HepG2 (cell line): Measurements from ENCODE around the gene CCL22. TPM values are rescaled to one million over a fixed set of nuclear protein-coding genes. Genes with fewer than 3 reads are reported as not detected.

Source experiments
- AGO2 ChIP-seq: fragments of 200-400 bp; formaldehyde crosslinking; optimal IDR thresholded peaks from 2 replicates; pipeline ENCODE3; 2017; ENCODE audit warnings: mild to moderate bottlenecking, low read depth, low read length, moderate library complexity
- EP300 ChIP-seq, 3 experiments: sonication (generic) in 1 of 3; formaldehyde crosslinking in 1 of 3; IDR thresholded peaks; 2 replicates each; pipeline versions ENCODE4 v1.5.1 to v1.6.1; 2011 to 2020; ENCODE audit warnings: low read depth in 2 of 3, low read length in 2 of 3, borderline replicate concordance in 1 of 3, improper control_type of control experiment in 1 of 3, mild to moderate bottlenecking in 1 of 3, missing genetic modification reagents in 1 of 3, moderate library complexity in 1 of 3
- FOXP1 ChIP-seq, 2 experiments: fragments of 450-650 bp in 1 of 2; IDR thresholded peaks; 2 replicates each; pipeline ENCODE4 v1.6.1; 2017 to 2018; ENCODE audit warnings: antibody characterized with exemption in 1 of 2
- GATAD2A ChIP-seq: IDR thresholded peaks from 2 replicates; pipeline ENCODE4 v1.6.1; 2016
- HCFC1 ChIP-seq: fragments of 150-350 bp; IDR thresholded peaks from 2 replicates; pipeline ENCODE4 v1.6.1; 2014; ENCODE audit warnings: low read depth, low read length
- HDAC1 ChIP-seq: sonication (generic); formaldehyde crosslinking; IDR thresholded peaks from 2 replicates; pipeline ENCODE4 v1.5.1; 2020; ENCODE audit warnings: mild to moderate bottlenecking, missing genetic modification reagents
- MTERF4 ChIP-seq: sonication (generic); formaldehyde crosslinking; IDR thresholded peaks from 2 replicates; pipeline ENCODE4 v1.8.0; 2023; ENCODE audit warnings: mild to moderate bottlenecking, missing genetic modification reagents
- PATZ1 ChIP-seq: sonication (generic); formaldehyde crosslinking; IDR thresholded peaks from 2 replicates; pipeline ENCODE4 v1.4.0; 2020; ENCODE audit warnings: missing genetic modification reagents
- ZNF674 ChIP-seq: sonication (generic); formaldehyde crosslinking; IDR thresholded peaks from 2 replicates; pipeline ENCODE4 v1.5.0; 2020; ENCODE audit warnings: low read depth, mild to moderate bottlenecking, missing genetic modification reagents
- polyA plus RNA-seq, 8 experiments: library from polyadenylated mRNA; depleted of rRNA in 3 of 8; stranded (reverse) in 7 of 8; unstranded in 1 of 8; fragments of >200 nt; fragmentation: Illumina TruSeq in 4 of 8; extraction: Trizol in 4 of 8; gene quantifications; 2 replicates each; pipeline versions ENCODE4 v1.2.1 to v1.2.3, GENCODE V29; 2011 to 2016; ENCODE audit warnings: low read depth in 4 of 8, missing spikeins in 1 of 8, mixed read lengths in 1 of 8; ENCODE audit not compliant: insufficient read depth in 1 of 8
- total RNA-seq, 5 experiments: library from RNA; depleted of rRNA; stranded (reverse); fragments of >200 nt; fragmentation: Illumina TruSeq; extraction: Trizol; gene quantifications; 2 replicates each; pipeline ENCODE4 v1.2.3, GENCODE V29; 2016; ENCODE audit warnings: low read depth in 1 of 5
- TF ChIP-seq, protein P1 (sequence below), 2 experiments: fragments of 450-650 bp in 1 of 2; sonication (generic) in 1 of 2; formaldehyde crosslinking in 1 of 2; IDR thresholded peaks; 2 replicates each; pipeline versions ENCODE4 v1.6.1 to v1.8.0; 2016 to 2022; ENCODE audit warnings: antibody characterized with exemption in 1 of 2, mild to moderate bottlenecking in 1 of 2, missing genetic modification reagents in 1 of 2
- TF ChIP-seq, protein P2 (sequence below): sonication (generic); formaldehyde crosslinking; IDR thresholded peaks from 2 replicates; pipeline ENCODE4 v1.4.0; 2020; ENCODE audit warnings: missing genetic modification reagents
- TF ChIP-seq, protein P3 (sequence below): IDR thresholded peaks from 2 replicates; pipeline ENCODE4 v1.6.1; 2018; ENCODE audit warnings: missing genetic modification reagents

Gene CCL22
- total and polyA plus RNA-seq, 2 of the 13 experiments (the other 11 are each of a cell fraction or from before 2014, with no cell fraction given) = not detected

DNA sequence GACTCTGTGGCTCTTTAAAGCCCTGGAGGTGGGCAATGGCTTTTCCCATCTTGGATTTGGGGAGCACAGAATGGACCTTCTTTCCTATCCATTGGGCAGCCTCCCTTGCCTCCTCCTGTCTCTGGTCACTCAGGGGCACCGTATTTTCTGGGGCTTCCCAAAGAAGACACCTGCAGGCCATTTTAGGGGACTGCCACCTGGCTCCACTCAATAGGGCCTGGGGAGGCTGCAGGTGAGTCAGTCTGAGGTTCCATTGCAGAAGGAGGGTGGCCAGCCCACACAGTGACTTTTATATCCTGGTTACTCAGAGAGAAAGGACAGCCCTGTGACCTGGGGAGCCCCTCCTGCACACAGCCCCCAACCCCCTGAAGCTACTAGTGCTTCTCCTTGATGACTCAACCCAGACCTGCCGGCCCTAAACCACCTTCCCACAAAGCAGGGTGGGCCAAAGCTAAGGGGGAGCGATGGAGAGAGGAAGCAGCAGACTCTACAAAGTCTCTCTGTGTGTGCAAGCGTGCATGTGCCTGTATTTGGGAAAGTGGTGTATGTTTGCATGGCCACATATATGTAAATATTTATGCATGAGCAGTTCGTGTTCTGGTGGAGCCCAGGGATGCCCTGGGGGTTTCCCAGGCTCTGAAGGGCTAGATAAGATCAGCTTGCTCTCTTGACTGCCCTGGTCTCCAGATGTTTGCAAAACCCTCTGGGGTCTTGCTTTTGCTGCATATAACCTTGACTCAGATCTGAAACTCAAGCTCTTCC, 18.7 kb downstream of the CCL22 start (continued):
- TF ChIP-seq EP300 (IDR thresholded peaks at IDR 0.05; ENCODE audit: low read depth in 2 of 2, low read length in 2 of 2) (peak in 1 of 2 experiments; percentile 43; a peak in 1 of 4 replicates), EP300 (CRISPR knock-in tag; IDR thresholded peaks at IDR 0.05; ENCODE audit: borderline replicate concordance) (no peak), FOXP1 (IDR thresholded peaks at IDR 0.05) (no peak), FOXP1 (CRISPR knock-in tag; IDR thresholded peaks at IDR 0.05) (peak; percentile 47; the same call in 1 of the 2 replicates), MTERF4 (CRISPR knock-in tag) (no peak), GATAD2A (CRISPR knock-in tag) (peak; percentile 22; the same call in 1 of the 2 replicates), ZNF674 (CRISPR knock-in tag) (no peak), HCFC1 (no peak), HDAC1 (CRISPR knock-in tag) (0 out of 2 replicates have a peak, but pooled peaks have one; percentile 45), AGO2 (peak; percentile 52), PATZ1 (CRISPR knock-in tag) (peak; percentile 32; the same call in 1 of the 2 replicates)
- TF ChIP-seq, protein P1, sequence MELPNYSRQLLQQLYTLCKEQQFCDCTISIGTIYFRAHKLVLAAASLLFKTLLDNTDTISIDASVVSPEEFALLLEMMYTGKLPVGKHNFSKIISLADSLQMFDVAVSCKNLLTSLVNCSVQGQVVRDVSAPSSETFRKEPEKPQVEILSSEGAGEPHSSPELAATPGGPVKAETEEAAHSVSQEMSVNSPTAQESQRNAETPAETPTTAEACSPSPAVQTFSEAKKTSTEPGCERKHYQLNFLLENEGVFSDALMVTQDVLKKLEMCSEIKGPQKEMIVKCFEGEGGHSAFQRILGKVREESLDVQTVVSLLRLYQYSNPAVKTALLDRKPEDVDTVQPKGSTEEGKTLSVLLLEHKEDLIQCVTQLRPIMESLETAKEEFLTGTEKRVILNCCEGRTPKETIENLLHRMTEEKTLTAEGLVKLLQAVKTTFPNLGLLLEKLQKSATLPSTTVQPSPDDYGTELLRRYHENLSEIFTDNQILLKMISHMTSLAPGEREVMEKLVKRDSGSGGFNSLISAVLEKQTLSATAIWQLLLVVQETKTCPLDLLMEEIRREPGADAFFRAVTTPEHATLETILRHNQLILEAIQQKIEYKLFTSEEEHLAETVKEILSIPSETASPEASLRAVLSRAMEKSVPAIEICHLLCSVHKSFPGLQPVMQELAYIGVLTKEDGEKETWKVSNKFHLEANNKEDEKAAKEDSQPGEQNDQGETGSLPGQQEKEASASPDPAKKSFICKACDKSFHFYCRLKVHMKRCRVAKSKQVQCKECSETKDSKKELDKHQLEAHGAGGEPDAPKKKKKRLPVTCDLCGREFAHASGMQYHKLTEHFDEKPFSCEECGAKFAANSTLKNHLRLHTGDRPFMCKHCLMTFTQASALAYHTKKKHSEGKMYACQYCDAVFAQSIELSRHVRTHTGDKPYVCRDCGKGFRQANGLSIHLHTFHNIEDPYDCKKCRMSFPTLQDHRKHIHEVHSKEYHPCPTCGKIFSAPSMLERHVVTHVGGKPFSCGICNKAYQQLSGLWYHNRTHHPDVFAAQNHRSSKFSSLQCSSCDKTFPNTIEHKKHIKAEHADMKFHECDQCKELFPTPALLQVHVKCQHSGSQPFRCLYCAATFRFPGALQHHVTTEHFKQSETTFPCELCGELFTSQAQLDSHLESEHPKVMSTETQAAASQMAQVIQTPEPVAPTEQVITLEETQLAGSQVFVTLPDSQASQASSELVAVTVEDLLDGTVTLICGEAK (IDR thresholded peaks at IDR 0.05) = no peak
- TF ChIP-seq, protein P1 (CRISPR knock-in tag; IDR thresholded peaks at IDR 0.05) = no peak
- TF ChIP-seq, protein P2, sequence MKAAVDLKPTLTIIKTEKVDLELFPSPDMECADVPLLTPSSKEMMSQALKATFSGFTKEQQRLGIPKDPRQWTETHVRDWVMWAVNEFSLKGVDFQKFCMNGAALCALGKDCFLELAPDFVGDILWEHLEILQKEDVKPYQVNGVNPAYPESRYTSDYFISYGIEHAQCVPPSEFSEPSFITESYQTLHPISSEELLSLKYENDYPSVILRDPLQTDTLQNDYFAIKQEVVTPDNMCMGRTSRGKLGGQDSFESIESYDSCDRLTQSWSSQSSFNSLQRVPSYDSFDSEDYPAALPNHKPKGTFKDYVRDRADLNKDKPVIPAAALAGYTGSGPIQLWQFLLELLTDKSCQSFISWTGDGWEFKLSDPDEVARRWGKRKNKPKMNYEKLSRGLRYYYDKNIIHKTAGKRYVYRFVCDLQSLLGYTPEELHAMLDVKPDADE (CRISPR knock-in tag) = no peak
- TF ChIP-seq, protein P3, sequence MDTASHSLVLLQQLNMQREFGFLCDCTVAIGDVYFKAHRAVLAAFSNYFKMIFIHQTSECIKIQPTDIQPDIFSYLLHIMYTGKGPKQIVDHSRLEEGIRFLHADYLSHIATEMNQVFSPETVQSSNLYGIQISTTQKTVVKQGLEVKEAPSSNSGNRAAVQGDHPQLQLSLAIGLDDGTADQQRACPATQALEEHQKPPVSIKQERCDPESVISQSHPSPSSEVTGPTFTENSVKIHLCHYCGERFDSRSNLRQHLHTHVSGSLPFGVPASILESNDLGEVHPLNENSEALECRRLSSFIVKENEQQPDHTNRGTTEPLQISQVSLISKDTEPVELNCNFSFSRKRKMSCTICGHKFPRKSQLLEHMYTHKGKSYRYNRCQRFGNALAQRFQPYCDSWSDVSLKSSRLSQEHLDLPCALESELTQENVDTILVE (CRISPR knock-in tag) = 0 out of 2 replicates have a peak, but pooled peaks have one; percentile 45
